Retina (tissue), 1 donor: ENCODE measurements around the gene MAP2K6.

Experiments
- DNase-seq: peaks from one replicate; pipeline ENCODE4 v3.0.0-alpha.2; 2016

The MAP2K6 gene

GRCh38 chr17:69588316-69588715 lies 173.8 kb downstream of the MAP2K6 start:
- DNase-seq = no peak

GRCh38 chr17:69588827-69589239 lies 174.3 kb downstream of the MAP2K6 start:
- DNase-seq = no peak

DNA sequence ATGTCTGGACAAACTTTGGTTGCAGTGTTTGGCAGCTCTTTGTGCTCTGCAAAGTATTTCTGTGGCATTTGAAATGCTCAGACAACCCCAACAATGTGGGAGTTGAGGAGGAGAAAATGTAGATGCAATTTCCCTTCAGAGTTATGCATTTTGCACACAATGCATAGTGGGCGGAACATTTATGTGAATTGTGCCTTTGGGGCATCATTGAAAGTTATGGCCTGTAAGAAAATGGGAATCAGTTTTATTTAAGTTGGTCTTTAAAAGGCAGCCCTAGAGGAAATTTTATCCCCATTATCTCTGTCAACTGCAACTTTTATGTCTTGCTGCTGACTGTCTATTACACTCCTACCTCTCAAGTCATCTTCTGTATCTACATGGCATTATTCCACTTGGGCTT lies 176.2 kb downstream of the MAP2K6 start:
- DNase-seq = no peak

GRCh38 chr17:69592692-69593350 lies 178.3 kb downstream of the MAP2K6 start:
- DNase-seq = no peak

GRCh38 chr17:69593351-69593715 lies 178.8 kb downstream of the MAP2K6 start:
- no peak for DNase-seq

GRCh38 chr17:69593716-69594115 lies 179.2 kb downstream of the MAP2K6 start:
- DNase-seq = no peak

GRCh38 chr17:69594641-69595040 lies 180.1 kb downstream of the MAP2K6 start:
- no peak for DNase-seq

DNA sequence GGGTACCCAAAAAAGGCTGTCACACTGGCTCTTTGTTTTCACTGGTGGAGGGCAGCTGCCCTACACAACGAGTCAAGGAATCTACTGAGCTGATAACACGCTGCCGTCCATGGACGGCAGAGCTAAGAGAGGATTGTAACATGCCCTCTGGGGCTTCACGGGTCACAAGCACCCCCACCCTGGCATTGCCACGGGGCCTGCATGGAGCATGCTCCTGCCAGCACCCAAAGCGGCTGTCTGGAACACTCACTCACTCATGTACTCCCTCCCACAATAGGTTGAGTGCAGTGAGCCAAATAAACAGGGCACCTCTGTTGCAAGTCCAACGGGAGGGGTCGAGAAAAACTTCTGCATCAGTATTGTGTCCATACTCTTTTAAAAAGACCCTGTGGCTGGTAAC lies 181.6 kb downstream of the MAP2K6 start:
- no peak for DNase-seq

DNA sequence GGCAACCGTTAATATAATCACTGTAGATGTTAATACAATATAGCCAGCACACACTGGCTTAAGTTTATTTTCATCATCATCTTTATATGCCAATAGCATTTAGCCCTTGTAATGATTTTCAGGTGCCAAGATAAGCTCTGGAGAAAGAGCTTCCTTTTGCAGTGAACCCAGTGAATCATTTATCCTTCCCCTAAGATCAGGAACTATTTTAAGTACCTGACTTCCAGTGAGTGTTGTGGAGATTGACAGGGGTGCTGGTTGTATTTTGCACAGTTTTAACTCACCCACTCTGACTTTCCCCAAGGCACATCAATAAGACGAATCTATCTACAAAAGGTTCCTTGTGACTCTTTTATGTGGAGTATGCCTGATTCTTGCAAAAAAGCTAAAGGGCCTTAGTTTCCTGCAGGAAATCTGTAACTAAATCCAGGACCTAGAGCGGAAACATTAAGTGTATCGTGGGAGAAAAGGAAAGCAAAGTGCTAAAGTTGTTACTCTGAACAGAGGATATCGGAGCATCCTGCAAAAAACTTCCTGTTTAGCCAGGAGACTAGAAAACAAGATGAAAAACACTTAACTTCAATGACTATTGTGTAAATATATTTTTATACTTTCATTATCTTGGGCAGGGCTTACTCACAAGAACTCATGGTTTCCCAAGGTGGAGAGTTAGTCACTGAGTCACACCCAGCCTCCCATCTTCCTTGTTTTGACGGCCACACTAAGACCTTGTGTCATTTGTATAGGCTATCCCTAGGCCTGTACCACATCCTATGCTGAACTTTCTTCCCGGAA lies 183.6 kb downstream of the MAP2K6 start:
- no peak for DNase-seq

- no peak for DNase-seq
Observed at GRCh38 chr17:69602972-69603371, 188.5 kb downstream of the MAP2K6 start.
